Activated naive CD8-positive, alpha-beta T cell (primary cell): ENCODE measurements around the gene TMEM126B.

ENCODE experiments used
- H3K27ac Mint-ChIP-seq: one replicate; pipeline ENCODE4 v1.8.0; 2021; ENCODE audit warnings: mixed read lengths
- H3K27me3 Mint-ChIP-seq: one replicate; pipeline ENCODE4 v1.8.0; 2021; ENCODE audit warnings: mixed read lengths
- H3K36me3 Mint-ChIP-seq: one replicate; pipeline ENCODE4 v1.8.0; 2021; ENCODE audit warnings: mixed read lengths
- H3K4me1 Mint-ChIP-seq: one replicate; pipeline ENCODE4 v1.8.0; 2021; ENCODE audit warnings: low read depth, mixed read lengths
- H3K4me3 Mint-ChIP-seq: one replicate; pipeline ENCODE4 v1.8.0; 2021; ENCODE audit warnings: mild to moderate bottlenecking, mixed read lengths
- H3K9me3 Mint-ChIP-seq: one replicate; pipeline ENCODE4 v1.8.0; 2021; ENCODE audit warnings: low read depth, mixed read lengths

The TMEM126B gene

GRCh38 chr11:85685820-85686459, 57.5 kb downstream of the TMEM126B start, which contains the start of gene CCDC89:
Gene CCDC89 (minus strand): TSS chr11:85686195. CDS start chr11:85686130, 65 bp downstream.
- H3K36me3 Mint-ChIP-seq, result no peaks in the 10 kb centered on the region
- no peak within 1 kb of the TSS for H3K27ac Mint-ChIP-seq
- H3K4me3 Mint-ChIP-seq, result no peak within 1 kb of the TSS

More at GRCh38 chr11:85685820-85686459, 57.5 kb downstream of the TMEM126B start, which contains the start of gene CCDC89:
- Mint-ChIP-seq H3K4me1 (peaks cover 3% of the 10 kb centered on the region), H3K9me3 (no peaks in the 10 kb centered on the region), H3K27me3 (peaks cover 1% of the 10 kb centered on the region)
